ENCODE data around the gene ARHGAP45.
"Not testable (repeated sequence)": the region's sequence is repeated elsewhere in the genome, so short reads cannot be mapped to it uniquely, and the experiment has no call there.

The ARHGAP45 gene

GRCh38 chr19:1066748-1067340 lies at the start of gene ARHGAP45:
TSS of gene ARHGAP45 (plus strand) at chr19:1067167. CDS start at chr19:1067406, 239 bp downstream.
- FAIRE-seq: no peak

GRCh38 chr19:1017906-1018305 lies 49.1 kb upstream of the ARHGAP45 start:
- FAIRE-seq: no peak

- FAIRE-seq: no peak
These were observed 48.6 kb upstream of the ARHGAP45 start for GRCh38 chr19:1018393-1018792.

- no peak for FAIRE-seq
These were observed 47.9 kb upstream of the ARHGAP45 start for GRCh38 chr19:1018932-1019615.

- no peak for FAIRE-seq
These were observed 47.4 kb upstream of the ARHGAP45 start for GRCh38 chr19:1019616-1019961.

DNA sequence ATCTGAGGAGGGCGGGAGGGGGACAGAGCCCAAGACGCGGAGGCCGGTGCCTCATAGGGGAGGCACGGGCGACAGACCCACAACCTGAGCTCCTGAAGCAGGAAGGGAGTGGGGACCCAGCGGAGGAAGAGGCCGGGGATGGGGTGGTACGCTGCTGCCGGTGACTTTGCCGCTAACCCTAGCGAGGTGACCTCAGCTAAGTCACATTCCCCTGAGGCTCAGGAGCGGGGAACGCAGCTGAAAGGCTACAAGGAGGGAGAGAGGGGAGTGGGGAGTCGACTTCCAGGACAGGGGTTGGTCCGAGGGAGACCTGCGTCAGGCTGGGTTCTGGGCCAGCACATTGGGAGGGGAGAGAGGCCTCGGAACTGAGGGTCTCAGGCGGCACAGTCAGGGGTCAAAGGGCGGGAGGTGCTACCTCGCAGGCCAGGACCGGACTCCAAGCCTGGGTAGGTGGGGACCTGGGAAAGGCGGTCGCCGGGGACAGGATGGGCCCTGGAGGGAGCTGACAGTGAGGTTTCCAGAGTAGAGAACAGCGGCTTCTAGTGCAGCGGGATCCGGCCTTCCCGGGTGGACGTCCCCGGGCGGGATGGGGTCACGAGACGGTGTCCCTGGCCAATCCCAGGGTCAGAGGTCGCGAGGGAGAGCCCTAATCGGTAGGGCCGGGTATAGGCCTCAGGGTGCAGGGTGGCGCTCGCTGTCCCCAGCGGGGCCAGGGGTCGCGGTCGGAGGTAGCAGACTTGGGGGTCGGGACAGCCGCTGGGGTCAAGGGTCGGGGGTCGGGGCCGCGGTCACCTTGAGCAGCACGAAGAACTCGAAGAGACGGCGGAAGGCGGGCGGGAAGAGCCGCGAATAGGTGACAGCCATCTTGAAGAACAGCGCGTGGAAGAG lies 46.7 kb upstream of the ARHGAP45 start:
- no peak for FAIRE-seq

GRCh38 chr19:1020868-1021425 lies 46.0 kb upstream of the ARHGAP45 start, which contains the start of gene TMEM259:
TSS of gene TMEM259 (minus strand) at chr19:1021123. CDS start at chr19:1020996, 127 bp downstream.
- FAIRE-seq: peak; percentile 88

DNA sequence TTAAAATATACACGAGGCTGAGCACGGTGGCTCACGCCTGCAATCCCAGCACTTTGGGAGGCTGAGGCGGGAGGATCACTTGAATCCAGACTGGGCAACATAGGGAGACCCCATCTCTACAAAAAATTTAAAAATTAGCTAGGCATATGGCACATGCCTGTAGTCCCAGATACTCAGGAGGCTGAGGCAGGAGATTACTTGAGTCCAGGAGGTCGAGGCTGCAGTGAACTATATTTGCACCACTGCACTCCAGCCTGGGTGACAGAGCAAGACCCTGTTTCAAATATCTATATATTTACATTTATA lies 43.1 kb upstream of the ARHGAP45 start:
- FAIRE-seq: not testable (repeated sequence)

- FAIRE-seq: not testable (repeated sequence)
These were observed 41.9 kb upstream of the ARHGAP45 start for GRCh38 chr19:1025080-1025479.

DNA sequence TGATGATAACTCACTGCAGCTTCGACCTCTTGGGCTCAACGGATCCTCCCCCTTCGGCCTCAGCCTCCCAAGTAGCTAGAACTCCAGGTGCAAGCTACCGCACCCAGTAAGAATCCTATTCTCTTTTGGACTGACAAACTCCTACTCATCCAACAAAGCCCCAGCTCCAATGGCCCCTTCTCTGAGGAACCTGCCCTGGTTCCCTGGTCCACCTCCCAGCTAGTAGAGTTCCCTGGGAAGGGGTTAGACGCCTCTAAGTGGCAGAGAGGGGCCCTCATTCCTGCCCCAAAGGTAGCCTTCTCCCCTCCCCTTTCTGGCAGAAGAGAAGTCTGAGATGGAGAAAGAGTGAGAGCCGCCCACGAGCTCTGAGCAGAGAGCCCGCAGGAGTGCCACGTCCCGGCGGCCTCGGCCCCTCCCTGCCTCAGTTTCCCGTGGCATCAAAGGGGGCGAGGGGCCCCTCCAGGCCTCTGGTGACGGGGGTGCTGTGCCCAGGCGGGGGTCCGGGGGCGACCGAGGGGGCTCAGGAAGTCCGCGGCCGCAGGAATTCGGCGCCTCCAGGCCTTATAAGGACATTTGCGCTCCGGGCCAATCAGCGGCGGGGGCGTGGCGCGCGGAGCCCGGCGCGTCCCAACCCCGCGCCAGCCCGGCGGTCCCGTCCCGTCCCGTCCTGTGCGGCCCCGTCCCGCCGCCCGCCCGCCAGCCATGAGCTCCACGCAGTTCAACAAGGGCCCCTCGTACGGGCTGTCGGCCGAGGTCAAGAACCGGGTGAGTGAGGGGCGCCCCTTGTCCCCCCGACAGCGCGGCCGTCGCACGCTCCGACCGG lies 40.8 kb upstream of the ARHGAP45 start, which contains the start of gene CNN2:
Gene CNN2 (plus strand): TSS at position 649 of the 823 bp plus-strand sequence. CDS start 54 bp downstream, at position 703.
- no peak for FAIRE-seq

- no peak for FAIRE-seq
These were observed 40.0 kb upstream of the ARHGAP45 start for GRCh38 chr19:1026783-1027649.

DNA sequence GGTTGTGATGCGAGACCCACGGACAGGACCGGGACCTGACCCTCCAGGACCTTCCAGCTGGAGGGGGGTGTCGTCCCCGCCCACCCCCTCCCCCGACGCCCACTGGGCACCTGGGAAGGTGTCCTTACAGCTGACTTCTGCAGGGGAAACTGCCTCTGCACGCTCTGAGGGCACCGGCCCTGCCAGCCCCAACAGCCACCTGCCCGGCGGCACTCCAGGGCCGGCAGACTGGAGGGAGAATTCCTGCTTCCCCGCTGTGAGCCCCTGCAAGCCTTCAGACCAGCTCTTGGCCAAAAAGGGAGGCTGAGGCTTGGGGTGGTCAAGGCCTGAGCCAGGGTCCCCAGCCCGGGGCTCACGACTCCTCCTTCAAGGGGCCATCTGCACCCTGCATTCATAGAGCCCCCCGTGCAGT lies 39.3 kb upstream of the ARHGAP45 start:
- no peak for FAIRE-seq

- FAIRE-seq: no peak
These were observed 38.7 kb upstream of the ARHGAP45 start for GRCh38 chr19:1028062-1028926.

DNA sequence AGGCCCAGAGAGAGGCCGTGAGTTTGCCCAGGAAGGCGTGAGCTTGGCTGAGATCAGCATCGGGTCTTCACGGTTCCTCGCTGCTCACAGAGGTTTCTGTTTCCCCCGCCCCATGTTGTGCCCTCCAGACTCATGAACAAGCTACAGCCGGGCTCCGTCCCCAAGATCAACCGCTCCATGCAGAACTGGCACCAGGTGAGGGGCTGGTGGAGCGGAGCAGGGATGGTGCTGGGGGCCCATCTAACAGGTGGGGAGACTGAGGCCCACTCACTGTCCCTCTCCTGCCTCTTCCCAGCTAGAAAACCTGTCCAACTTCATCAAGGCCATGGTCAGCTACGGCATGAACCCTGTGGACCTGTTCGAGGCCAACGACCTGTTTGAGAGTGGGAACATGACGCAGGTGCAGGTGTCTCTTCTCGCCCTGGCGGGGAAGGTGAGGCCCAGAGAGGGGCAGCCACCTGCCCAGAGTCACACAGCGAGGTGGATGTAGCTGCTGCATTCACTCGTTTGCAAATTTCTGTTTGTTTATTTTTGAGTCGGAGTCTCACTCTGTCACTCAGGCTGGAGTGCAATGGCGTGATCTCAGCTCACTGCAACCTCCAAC lies 34.6 kb upstream of the ARHGAP45 start:
- no peak for FAIRE-seq

DNA sequence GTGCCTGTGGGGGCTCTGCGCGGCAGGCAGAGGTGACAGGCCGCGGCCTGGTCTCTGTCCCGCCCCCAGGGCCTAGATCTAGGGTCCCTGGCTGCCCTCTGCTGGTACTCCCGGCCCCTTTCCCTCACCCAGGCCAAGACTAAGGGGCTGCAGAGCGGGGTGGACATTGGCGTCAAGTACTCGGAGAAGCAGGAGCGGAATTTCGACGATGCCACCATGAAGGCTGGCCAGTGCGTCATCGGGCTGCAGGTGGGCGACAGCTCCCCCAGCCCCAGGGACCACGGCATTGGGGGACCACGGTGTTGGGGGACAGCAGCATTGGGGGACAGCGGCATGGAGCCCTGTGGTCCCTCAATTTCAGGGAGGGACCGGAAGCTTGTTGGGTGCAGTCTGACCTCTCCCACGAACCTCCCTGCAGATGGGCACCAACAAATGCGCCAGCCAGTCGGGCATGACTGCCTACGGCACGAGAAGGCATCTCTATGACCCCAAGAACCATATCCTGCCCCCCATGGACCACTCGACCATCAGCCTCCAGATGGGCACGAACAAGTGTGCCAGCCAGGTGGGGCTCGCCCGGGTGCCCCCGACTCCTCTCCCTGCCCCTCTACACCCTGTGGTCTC lies 30.9 kb upstream of the ARHGAP45 start:
- no peak for FAIRE-seq

- FAIRE-seq: no peak
These were observed 29.3 kb upstream of the ARHGAP45 start for GRCh38 chr19:1037621-1038064.

- FAIRE-seq: peak; percentile 50
These were observed 27.9 kb upstream of the ARHGAP45 start for GRCh38 chr19:1038978-1039645.

GRCh38 chr19:1039646-1040475 lies 27.1 kb upstream of the ARHGAP45 start, which contains the start of gene ABCA7:
TSS of gene ABCA7 (plus strand) at chr19:1040107. CDS start at chr19:1041362, 1,255 bp downstream.
- peak; percentile 95 for FAIRE-seq

Measured in G401.6 (cell line).